Central memory CD8-positive, alpha-beta T cell (primary cell): Measurements from ENCODE around the gene GJB4.
"Not testable (repeated sequence)": the region's sequence is repeated elsewhere in the genome, so short reads cannot be mapped to it uniquely, and the experiment has no call there.

Experiments used
- ATAC-seq: fragments of 150-1000 bp; cut with Tn5 transposase; replicated peaks from 2 replicates; pipeline ENCODE4 v1.10.0; 2022; ENCODE audit warnings: mild to moderate bottlenecking, moderate FRiP score, moderate number of reproducible peaks; ENCODE audit not compliant: poor library complexity, severe bottlenecking; ENCODE audit errors: extremely low read depth
- DNase-seq, 2 donors: peaks; one replicate each; pipeline ENCODE4 v3.0.0; 2021; ENCODE audit warnings: low spot score in 2 of 2
- H3K27ac Mint-ChIP-seq: one replicate; pipeline ENCODE4 v1.8.0; 2022; ENCODE audit warnings: low read depth, mild to moderate bottlenecking, moderate library complexity, mixed read lengths
- H3K27me3 Mint-ChIP-seq: one replicate; pipeline ENCODE4 v1.8.0; 2022; ENCODE audit warnings: mixed read lengths
- H3K36me3 Mint-ChIP-seq: one replicate; pipeline ENCODE4 v1.8.0; 2022; ENCODE audit warnings: mild to moderate bottlenecking, moderate library complexity, mixed read lengths; ENCODE audit not compliant: insufficient read depth
- H3K4me1 Mint-ChIP-seq: one replicate; pipeline ENCODE4 v1.8.0; 2022; ENCODE audit warnings: mixed read lengths
- H3K4me3 Mint-ChIP-seq: one replicate; pipeline ENCODE4 v1.8.0; 2022; ENCODE audit warnings: mild to moderate bottlenecking, moderate library complexity, mixed read lengths
- H3K9me3 Mint-ChIP-seq: one replicate; pipeline ENCODE4 v1.8.0; 2022; ENCODE audit warnings: mixed read lengths

Gene GJB4

GRCh38 chr1:34737236-34737635 lies 22.3 kb upstream of the GJB4 start:
- not testable (repeated sequence) for H3K4me3 Mint-ChIP-seq, H3K9me3 Mint-ChIP-seq, H3K4me1 Mint-ChIP-seq, H3K36me3 Mint-ChIP-seq, DNase-seq, ATAC-seq, H3K27ac Mint-ChIP-seq
- peaks cover 36% of the 10 kb centered on the region for H3K27me3 Mint-ChIP-seq

DNA sequence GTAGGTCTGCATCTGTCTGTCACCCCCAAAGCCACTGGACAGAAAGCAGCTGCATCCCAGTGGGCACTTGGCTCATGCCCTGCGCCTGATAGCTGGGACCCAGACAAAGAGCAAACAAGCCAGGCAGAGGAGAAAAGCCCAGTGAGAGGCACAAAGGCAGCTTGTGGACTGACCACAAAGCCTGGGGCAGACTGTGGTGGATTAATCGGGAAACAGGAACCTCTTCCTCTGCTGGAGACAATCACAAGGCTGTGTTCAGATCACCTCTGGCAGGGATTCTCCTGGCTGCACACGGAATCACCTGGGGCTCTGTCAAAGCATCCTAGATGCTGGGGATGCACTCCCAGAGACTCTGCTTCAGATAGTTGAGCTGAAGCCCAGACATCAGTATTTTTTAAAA lies 19.9 kb upstream of the GJB4 start:
- no peak for DNase-seq
- Mint-ChIP-seq H3K9me3 (no peaks in the 10 kb centered on the region), H3K4me1 (no peaks in the 10 kb centered on the region), H3K36me3 (no peaks in the 10 kb centered on the region), H3K27me3 (peaks cover 31% of the 10 kb centered on the region), H3K27ac (no peak overlapping the region), H3K4me3 (no peak overlapping the region)
- ATAC-seq, result no peak

DNA sequence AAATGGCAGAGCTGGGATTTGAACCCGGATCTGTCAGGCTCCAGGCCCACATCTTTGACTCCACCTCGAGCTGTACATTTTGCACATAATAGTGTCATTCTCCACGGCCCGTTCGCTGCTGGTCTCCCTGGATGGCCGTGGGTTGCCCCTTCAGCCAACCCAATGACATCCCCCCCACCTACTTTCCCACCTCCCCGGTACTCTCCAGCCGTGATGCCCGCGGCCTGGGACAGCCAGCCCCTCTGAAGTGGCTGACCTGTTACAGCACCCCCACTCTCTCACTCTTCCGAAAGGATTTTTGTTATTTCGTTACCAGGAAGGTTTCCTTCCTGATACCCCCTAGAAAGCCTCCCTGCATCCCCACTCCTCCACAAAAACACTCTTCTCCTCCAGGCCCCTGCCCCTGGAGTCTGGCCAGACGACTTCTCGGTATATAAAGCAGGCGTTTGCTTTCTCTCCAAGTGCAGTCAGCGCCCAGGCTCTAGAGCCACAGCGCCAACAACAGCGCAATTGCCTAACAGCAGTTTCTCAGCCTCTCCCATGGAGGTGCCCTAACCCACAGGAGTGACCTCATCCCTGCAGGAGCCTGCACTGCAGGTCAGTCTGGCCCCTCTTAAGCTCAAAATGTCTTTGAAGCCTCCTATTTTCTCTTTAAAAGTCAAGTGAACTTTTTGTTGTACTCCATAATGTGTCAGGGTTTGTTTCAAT lies 19.2 kb upstream of the GJB4 start:
- no peaks in the 10 kb centered on the region for H3K36me3 Mint-ChIP-seq
- ATAC-seq (no peak), DNase-seq (no peak)
- H3K27ac Mint-ChIP-seq, result no peak overlapping the region
- H3K9me3 Mint-ChIP-seq, result no peaks in the 10 kb centered on the region
- peaks cover 29% of the 10 kb centered on the region for H3K27me3 Mint-ChIP-seq
- no peaks in the 10 kb centered on the region for H3K4me1 Mint-ChIP-seq
- H3K4me3 Mint-ChIP-seq, result no peak overlapping the region

GRCh38 chr1:34742667-34743270 lies 16.8 kb upstream of the GJB4 start:
- Mint-ChIP-seq H3K27me3 (peaks cover 22% of the 10 kb centered on the region), H3K4me3 (no peak overlapping the region), H3K36me3 (no peaks in the 10 kb centered on the region), H3K4me1 (no peaks in the 10 kb centered on the region), H3K9me3 (no peaks in the 10 kb centered on the region), H3K27ac (no peak overlapping the region)
- peak; percentile 60 for ATAC-seq
- DNase-seq, result peak; percentile 34 to 57

DNA sequence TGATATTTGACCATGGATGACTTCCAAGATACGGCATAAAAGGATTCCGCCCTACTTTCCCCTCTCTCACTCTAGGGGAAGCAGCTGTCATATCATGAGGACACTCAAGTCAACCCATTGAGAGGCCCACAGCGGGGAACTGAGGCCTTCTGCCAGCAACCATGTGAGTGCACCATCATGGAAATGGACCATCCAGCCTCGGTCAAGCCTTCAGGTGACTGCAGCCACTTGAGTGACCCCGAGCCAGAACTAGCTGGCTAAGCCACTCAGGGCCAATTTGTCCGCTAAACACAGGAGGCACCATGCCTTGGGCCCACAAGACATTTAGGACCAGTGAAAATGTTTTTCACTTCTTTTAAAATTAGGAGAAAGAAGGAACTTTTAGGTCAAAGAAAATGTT lies 15.8 kb upstream of the GJB4 start:
- Mint-ChIP-seq H3K27ac (no peak overlapping the region), H3K4me1 (no peaks in the 10 kb centered on the region), H3K4me3 (no peak overlapping the region), H3K27me3 (peaks cover 30% of the 10 kb centered on the region), H3K9me3 (no peaks in the 10 kb centered on the region), H3K36me3 (no peaks in the 10 kb centered on the region)
- ATAC-seq (no peak), DNase-seq (no peak)

- no peaks in the 10 kb centered on the region for H3K36me3 Mint-ChIP-seq
- H3K27me3 Mint-ChIP-seq, result peaks cover 30% of the 10 kb centered on the region
- H3K27ac Mint-ChIP-seq, result no peak overlapping the region
- no peaks in the 10 kb centered on the region for H3K9me3 Mint-ChIP-seq
- DNase-seq (no peak), ATAC-seq (no peak)
- no peak overlapping the region for H3K4me3 Mint-ChIP-seq
- no peaks in the 10 kb centered on the region for H3K4me1 Mint-ChIP-seq
Measured at GRCh38 chr1:34744851-34745250, 14.7 kb upstream of the GJB4 start.

GRCh38 chr1:34745666-34746065 lies 13.9 kb upstream of the GJB4 start:
- Mint-ChIP-seq H3K4me3 (no peak overlapping the region), H3K4me1 (no peaks in the 10 kb centered on the region), H3K27ac (no peak overlapping the region), H3K9me3 (no peaks in the 10 kb centered on the region), H3K36me3 (no peaks in the 10 kb centered on the region), H3K27me3 (peaks cover 30% of the 10 kb centered on the region)
- no peak for DNase-seq
- no peak for ATAC-seq

DNA sequence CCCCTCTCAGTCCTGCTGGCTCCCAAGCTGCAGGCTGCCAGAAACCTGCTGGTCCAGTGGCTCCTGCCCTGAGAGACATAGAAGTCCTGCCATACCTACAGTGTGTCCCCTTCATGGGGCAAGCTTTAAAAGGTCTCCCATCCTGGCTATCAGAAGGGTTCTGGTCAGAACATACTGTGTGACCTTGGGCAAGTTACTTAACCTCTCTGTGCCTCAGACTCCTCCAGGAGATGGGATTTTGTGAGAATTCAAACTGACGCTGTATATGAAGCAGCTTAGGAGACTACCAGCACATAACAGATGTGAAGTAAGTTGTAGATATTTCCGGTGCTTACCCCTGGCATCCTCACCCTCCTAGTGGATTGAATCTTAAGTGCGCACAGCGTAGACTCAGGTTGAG lies 13.4 kb upstream of the GJB4 start:
- Mint-ChIP-seq H3K4me3 (no peak overlapping the region), H3K27me3 (peaks cover 30% of the 10 kb centered on the region), H3K27ac (no peak overlapping the region), H3K4me1 (no peaks in the 10 kb centered on the region), H3K9me3 (no peaks in the 10 kb centered on the region), H3K36me3 (no peaks in the 10 kb centered on the region)
- ATAC-seq (no peak), DNase-seq (no peak)

GRCh38 chr1:34746785-34747637 lies 12.5 kb upstream of the GJB4 start:
- ATAC-seq, result no peak
- DNase-seq, result no peak
- H3K27ac Mint-ChIP-seq, result no peak overlapping the region
- peaks cover 29% of the 10 kb centered on the region for H3K27me3 Mint-ChIP-seq
- H3K4me3 Mint-ChIP-seq, result no peak overlapping the region
- H3K4me1 Mint-ChIP-seq, result no peaks in the 10 kb centered on the region
- no peaks in the 10 kb centered on the region for H3K36me3 Mint-ChIP-seq
- no peaks in the 10 kb centered on the region for H3K9me3 Mint-ChIP-seq

DNA sequence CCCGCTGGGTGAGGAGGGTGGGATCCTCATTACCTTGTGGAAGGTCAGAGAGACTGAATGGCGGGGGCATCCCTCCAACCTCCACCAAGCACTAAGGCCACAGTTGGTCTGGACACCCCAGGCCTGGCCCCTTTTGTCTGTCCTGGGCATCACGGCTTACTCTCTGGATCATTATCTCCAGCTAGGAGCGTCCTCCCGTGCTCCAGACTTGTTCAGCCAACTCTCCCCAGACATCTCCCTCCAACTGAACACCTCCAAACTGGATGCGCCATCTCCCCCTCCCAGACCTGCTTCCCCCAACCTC lies 11.9 kb upstream of the GJB4 start:
- peaks cover 23% of the 10 kb centered on the region for H3K27me3 Mint-ChIP-seq
- no peaks in the 10 kb centered on the region for H3K4me1 Mint-ChIP-seq
- no peak for ATAC-seq
- H3K9me3 Mint-ChIP-seq, result no peaks in the 10 kb centered on the region
- no peak overlapping the region for H3K27ac Mint-ChIP-seq
- no peak for DNase-seq
- H3K4me3 Mint-ChIP-seq, result no peak overlapping the region
- no peaks in the 10 kb centered on the region for H3K36me3 Mint-ChIP-seq

- Mint-ChIP-seq H3K27ac (no peak overlapping the region), H3K4me3 (no peak overlapping the region), H3K9me3 (no peaks in the 10 kb centered on the region), H3K36me3 (no peaks in the 10 kb centered on the region), H3K4me1 (no peaks in the 10 kb centered on the region), H3K27me3 (peaks cover 33% of the 10 kb centered on the region)
- DNase-seq, result no peak
- no peak for ATAC-seq
Measured at GRCh38 chr1:34749992-34750391, 9.5 kb upstream of the GJB4 start.

DNA sequence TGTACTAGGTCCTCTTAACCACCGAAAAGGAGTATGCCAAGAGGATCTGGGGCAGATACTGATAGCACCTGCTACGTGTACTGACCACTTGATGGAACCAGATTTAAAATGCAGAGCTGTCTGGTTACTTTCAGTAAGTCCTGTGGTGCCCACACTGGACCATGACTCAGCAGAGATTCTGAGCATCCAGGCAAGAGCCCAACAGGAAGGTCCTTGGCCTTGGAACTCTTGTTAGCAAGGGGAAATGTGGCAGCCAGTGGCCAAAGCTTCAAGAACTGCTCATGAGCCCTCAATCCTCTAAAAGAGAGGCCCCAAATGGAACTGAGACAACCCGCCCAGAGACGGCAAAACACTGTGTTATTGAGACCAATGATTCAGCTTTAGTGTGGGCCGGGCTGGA lies 8.9 kb upstream of the GJB4 start:
- Mint-ChIP-seq H3K27ac (no peak overlapping the region), H3K27me3 (peaks cover 33% of the 10 kb centered on the region), H3K4me1 (no peaks in the 10 kb centered on the region), H3K4me3 (no peak overlapping the region), H3K9me3 (no peaks in the 10 kb centered on the region), H3K36me3 (no peaks in the 10 kb centered on the region)
- no peak for DNase-seq
- no peak for ATAC-seq

DNA sequence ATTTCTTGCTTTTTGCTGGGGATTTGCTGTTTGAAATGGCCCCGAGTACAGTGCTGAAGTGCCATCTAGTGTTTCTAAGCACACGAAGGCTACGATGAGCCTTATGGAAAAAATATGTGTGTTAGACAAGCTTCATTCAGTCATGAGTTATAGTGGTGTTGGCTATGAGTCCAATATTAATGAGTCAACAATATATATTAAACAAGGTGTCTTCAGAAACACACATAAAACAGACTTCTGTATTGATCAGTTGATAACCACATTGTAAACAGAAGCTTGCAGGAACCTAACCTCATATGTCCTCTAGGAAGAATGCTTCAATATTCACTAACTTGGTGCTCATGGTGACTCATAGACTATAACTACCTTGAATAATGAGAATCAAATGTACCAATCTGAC lies 6.4 kb upstream of the GJB4 start:
- Mint-ChIP-seq H3K36me3 (no peaks in the 10 kb centered on the region), H3K27ac (no peak overlapping the region), H3K9me3 (no peaks in the 10 kb centered on the region), H3K4me1 (no peaks in the 10 kb centered on the region), H3K27me3 (peaks cover 24% of the 10 kb centered on the region), H3K4me3 (no peak overlapping the region)
- no peak for DNase-seq
- ATAC-seq, result no peak
